ENCODE measurements around the gene CENPS.
"Not testable (repeated sequence)": the region's sequence is repeated elsewhere in the genome, so short reads cannot be mapped to it uniquely, and the experiment has no call there.

The CENPS gene

DNA sequence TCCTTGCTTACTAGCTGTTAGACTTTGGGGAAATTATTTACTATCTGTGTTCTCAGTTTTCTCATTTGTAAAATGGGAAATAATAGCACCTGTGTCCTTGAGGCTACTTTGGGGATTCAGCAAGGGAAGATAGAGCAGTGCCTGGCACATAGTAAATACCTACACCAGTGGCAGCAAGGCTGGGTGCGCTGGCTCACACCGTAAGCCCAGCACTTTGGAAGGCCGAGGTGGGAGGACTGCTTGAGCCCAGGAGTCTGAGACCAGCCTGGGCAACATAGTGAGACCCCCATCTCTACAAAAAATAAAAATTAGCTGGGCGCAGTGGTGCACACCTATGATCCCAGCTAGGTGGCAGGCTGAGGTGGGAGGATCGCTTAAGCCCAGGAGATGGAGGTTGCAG lies 8.6 kb upstream of the CENPS start:
- no peak for DNase-seq

GRCh38 chr1:10424034-10424433 lies 6.2 kb upstream of the CENPS start:
- no peak for DNase-seq

DNA sequence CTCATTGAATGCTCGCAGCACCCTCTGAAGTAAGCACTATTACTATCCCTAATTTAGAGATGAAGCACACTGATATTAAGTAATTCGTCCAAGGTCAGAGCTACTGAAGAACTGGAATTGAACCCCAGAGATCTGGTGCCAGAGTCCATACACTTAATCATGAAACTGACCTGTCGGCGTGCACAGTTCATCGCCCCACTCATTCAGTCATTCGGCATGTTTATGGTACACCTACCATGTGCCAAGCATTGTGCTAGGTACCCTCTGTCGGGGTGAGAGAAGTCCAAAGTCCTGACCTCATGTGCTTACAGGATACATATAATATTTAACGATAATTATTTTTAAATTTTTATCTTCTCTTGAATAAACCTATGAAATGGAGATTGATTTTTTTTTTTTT lies 5.6 kb upstream of the CENPS start:
- no peak for DNase-seq

DNA sequence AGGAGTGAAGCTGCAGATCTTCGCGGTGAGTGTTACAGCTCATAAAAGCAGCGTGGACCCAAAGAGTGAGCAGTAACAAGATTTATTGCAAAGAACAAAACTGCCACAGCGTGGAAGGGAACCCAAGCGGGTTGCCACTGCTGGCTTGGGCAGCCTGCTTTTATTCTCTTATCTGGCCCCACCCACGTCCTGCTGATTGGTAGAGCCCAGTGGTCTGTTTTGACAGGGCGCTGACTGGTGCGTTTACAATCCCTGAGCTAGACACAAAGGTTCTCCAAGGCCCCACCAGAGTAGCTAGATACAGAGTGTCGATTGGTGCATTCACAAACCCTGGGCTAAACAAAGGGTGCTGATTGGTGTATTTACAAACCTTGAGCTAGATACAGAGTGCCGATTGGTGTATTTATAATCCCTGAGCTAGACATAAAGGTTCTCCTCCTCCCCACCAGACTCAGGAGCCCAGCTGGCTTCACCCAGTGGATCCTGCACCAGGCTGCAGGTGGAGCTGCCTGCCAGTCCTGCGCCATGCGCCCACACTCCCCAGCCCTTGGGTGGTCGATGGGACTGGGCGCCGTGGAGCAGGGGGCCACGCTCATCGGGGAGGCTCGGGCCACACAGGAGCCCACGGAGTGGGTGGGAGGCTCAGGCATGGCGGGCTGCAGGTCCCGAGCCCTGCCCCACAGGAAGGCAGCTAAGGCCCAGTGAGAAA lies 4.3 kb upstream of the CENPS start:
- not testable (repeated sequence) for DNase-seq

DNA sequence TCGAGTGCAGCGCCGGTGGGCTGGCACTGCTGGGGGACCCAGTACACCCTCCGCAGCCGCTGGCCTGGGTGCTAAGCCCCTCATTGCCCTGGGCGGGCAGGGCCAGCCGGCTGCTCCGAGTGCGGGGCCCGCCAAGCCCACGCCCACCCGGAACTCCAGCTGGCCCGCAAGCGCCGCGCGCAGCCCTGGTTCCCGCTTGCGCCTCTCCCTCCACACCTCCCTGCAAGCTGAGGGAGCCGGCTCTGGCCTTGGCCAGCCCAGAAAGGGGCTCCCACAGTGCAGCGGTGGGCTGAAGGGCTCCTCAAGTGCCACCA lies 3.7 kb upstream of the CENPS start:
- not testable (repeated sequence) for DNase-seq

DNA sequence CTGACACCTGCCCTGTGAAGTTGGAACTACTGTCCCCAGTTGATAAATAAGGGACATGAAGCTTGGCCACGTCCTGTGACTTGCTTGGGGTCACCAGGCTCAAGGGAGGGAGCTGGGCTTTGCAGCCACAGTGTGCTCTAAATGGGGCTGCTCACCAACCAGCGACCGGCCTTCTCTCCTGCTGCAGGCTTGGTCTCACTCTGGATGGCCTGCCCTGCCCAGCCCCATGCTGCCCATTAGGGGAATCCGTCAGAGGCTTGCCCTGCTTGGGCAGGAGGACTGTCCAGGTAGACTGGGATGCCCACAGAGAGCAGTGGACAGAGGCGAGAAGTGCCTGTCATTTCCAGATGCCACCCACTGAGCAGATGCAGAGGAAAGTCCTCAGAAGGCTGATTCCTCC lies 1.2 kb upstream of the CENPS start:
- DNase-seq, result no peak

GRCh38 chr1:10429868-10430215 lies 391 bp upstream of the CENPS start:
- DNase-seq, result no peak

GRCh38 chr1:10431070-10431730 lies 967 bp downstream of the CENPS start:
- no peak for DNase-seq

DNA sequence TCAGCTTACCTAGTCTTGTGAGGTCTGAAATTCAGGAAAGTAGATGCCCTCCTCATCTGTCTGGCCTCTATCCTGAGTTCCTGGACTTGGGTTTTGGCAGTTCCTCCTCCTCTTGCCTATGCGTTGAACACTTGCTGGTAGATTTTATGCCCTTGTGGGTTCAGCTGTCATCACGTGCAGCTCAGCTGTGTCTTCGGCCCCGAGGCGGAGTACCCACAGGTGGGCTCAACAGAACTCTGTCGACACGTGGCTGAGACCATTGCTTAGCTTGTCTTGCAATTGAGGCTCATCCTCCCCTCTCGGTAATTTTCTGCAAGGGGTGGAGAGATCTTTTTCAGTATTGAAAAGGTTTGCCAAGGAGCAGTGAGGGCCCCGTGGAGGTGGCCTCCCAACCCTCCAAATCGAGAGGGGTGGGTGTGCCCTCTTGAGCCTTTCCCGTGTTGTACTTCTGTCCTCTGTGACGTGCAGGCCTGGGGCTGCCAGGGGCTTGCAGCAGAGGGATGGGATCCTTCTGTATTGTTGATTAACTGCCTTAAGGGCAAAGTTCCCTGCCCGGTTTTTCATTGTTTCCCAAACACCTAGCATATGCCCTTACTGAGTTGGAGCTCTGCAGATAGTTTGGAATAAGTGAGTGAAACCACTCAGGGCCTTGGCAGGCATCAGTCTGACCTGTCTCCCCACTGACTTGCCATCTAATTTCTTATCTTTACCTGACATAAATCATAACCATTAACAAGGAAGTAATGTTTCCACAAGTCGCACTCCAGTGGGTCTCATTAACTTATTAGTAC lies 2.9 kb downstream of the CENPS start:
- DNase-seq, result no peak

DNA sequence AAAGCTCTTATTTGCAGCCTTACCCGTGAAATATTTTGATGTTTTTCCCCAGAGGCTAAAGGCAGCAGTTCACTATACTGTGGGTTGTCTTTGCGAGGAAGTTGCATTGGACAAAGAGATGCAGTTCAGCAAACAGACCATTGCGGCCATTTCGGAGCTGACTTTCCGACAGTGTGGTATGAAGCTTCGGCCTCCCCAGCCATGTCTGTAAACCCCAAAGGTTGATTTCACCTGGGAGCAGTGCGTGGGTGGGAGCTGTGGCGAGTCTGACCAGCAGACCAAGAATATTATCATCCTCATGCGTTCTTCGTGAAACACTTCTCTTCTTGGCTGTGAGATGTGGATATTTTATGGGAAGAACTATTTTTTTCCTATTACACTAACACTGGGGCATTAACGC lies 3.6 kb downstream of the CENPS start:
- no peak for DNase-seq

DNA sequence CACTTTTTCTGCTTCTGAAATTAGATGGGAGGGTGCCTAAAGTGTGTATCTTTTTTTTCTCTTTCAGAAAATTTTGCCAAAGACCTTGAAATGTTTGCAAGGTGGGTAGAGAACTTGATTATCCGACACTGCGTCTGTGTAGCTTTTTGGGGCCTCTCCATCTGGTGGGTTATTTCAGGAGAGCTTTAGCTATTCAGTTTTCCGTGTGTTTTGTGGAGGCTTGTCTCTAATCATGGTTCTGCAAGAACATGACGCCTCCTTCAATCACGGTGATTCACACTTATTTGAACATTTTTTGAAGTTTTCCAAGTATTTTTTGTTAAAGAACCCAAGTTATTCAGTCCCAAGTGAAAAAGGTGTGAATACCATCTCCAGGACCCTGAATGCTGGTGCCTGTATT lies 4.4 kb downstream of the CENPS start:
- DNase-seq, result no peak

DNA sequence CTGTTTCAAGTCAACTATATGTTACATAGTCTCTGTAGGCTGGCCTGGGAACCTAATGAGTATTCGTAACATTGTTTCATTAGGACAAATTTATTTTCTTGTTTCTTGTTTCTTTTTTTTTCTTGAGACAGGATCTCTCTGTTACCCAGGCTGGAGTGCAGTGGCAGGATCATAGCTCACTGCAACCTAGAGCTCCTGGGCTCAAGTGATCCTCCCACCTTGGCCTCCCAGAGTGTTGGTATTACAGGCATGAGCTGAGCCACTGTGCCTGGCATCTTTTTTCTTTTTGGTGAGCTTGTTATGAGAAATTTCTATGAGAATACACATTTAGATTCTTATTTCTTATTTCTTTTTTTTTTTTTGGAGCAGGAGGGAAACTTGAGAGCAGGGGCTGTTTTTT lies 6.8 kb downstream of the CENPS start:
- no peak for DNase-seq

- DNase-seq, result no peak
These were observed 8.5 kb downstream of the CENPS start for GRCh38 chr1:10438677-10439163.

GRCh38 chr1:10440305-10440704 lies 10.1 kb downstream of the CENPS start:
- DNase-seq, result no peak

GRCh38 chr1:10440794-10441193 lies 10.6 kb downstream of the CENPS start:
- no peak for DNase-seq

GRCh38 chr1:10444248-10444647 lies 14.0 kb downstream of the CENPS start:
- no peak for DNase-seq

DNA sequence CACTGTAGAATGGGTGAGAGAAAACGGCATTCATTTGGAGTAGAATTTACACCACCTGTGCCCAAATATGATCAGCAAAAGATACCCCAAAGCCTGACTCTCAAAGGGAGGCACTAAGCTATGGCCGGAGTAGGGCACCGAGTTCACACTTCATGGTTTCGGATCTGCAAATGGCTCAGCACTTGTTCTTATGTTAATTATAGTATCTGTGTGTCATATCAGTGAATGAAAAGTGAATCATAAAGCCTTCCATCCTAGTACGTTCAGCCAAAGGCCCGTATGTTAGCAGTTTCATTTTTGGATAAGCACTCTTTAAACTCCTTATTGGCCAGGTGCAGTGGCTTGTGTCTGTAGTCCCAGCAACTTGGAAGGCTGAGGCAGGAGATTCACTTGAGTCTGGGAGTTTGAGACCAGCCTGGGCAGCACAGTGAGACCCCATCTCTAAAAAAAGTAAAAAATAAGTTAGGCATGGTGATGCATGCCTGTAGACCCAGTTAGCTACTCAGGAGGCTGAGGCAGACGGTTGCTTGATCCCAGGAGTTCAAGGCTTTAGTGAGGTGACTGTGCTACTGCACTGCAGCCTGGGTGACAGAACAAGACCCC lies 14.7 kb downstream of the CENPS start:
- no peak for DNase-seq

DNA sequence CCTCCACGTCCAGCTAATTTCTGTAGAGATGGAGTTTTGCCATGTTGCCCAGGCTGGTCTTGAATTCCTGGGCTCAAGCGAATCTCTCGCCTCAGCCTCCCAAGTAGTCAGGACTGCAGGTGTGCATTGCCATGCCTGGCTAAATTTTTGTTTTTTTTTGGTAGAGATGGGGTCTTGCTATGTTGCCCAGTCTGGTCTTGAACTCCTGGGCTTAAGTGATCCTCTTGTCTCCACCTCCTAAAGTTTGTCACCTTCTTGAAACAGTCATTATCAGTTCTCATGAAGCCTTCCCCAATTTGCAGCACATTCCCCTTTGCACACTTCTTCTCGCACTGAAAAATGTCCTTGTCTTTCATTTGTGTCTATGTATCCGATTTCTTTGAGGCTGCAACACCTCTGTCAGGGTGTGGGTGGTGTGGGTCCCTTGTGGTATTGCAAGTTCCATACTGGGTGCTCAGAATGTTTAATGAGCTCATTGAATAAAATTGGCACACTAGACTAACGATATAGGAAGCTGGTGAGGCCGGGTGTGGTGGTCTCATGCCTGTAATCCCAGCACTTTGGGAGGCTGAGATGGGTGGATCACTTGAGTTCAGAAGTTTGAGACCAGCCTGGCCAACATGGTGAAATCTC lies 16.7 kb downstream of the CENPS start:
- DNase-seq, result no peak

DNA sequence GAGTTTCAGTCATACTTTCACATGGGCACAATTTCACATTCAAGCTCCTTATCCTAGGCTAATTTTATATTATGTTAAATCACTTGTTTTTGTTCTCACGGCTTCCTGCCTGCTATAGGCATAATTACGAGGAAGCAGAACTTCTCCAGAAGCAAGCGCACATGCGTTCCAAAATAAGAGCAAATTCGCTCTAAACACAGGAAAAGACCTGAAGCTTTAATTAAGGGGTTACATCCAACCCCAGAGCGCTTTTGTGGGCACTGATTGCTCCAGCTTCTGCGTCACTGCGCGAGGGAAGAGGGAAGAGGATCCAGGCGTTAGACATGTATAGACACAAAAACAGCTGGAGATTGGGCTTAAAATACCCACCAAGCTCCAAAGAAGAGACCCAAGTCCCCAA lies 19.5 kb downstream of the CENPS start, which contains the start of gene CORT:
Gene CORT, plus strand, starts transcription at position 281 of the 400 bp plus-strand sequence. CDS start 193 bp downstream, outside the sequence.
- no peak for DNase-seq

- DNase-seq, result no peak
These were observed 20.1 kb downstream of the CENPS start for GRCh38 chr1:10450156-10450814.

DNA sequence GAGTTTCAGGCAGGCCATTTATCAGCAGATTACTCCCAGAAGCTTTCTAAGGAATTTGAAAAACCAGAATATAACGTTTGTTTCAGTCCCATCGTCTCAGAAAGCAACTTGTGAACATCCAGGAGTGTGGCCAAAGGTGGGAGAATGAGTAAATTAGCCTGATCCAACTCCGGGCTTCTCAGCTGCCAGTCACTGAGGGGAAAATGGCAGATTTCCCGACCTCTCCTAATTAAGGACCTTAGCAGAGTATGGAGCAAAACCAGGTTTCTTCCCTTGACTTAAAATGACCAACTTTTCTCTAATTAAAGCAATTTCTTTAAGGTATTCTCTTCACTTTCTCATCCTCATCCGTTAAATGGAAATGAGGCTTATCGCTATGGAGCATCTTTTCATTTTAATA lies 20.6 kb downstream of the CENPS start:
- no peak for DNase-seq

- no peak for DNase-seq
These were observed 21.1 kb downstream of the CENPS start for GRCh38 chr1:10451287-10451686.

- no peak for DNase-seq
These were observed 25.8 kb downstream of the CENPS start for GRCh38 chr1:10456048-10456447.
